ENCODE measurements around the gene CCR7. TPM values are rescaled to one million over a fixed set of nuclear protein-coding genes. Genes with fewer than 3 reads are reported as not detected.

Gene CCR7
- total RNA-seq, 1 experiment from 2014 or later, result not detected

DNA sequence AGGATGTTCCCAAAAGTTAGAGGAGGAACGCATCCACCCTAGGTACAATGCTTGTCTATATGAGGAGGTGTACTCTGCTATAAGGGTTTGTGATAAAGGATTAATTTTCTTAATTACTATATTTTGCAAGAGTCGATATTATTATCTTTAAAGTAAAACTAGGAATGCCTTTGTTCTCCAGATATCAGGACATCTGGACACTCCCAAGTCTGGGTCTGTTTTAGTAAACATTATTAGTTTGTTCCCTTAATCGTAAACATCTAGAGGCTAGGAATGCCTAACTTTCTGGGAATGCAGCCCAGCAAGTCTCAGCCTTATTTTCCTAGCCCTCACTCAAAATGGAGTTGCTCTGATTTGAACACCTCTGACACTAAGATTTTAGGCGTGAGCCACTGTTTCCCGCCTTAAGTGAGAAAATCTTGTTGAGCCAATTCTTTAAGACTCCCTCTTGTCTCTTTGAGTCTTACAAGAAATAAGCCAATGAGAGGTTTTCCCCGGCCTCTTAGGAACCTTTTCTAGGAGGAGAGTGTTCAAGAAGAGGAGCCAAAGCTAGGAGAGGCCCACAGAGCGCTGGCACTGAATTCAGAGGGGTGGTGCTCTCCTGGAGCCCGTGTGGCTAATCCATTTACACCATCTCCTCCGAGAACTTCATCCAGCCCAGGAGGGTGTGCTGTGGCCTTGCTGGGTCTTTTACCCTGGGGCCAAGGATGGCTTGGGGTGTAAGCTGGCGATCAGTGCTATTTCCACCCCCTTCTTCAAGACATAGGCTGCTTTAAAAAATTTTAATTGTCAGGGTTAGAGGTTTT, 41.5 kb upstream of the CCR7 start:
- peak in 1 of 2 experiments; percentile 38 for DNase-seq
- TF ChIP-seq, protein P1, sequence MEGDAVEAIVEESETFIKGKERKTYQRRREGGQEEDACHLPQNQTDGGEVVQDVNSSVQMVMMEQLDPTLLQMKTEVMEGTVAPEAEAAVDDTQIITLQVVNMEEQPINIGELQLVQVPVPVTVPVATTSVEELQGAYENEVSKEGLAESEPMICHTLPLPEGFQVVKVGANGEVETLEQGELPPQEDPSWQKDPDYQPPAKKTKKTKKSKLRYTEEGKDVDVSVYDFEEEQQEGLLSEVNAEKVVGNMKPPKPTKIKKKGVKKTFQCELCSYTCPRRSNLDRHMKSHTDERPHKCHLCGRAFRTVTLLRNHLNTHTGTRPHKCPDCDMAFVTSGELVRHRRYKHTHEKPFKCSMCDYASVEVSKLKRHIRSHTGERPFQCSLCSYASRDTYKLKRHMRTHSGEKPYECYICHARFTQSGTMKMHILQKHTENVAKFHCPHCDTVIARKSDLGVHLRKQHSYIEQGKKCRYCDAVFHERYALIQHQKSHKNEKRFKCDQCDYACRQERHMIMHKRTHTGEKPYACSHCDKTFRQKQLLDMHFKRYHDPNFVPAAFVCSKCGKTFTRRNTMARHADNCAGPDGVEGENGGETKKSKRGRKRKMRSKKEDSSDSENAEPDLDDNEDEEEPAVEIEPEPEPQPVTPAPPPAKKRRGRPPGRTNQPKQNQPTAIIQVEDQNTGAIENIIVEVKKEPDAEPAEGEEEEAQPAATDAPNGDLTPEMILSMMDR (IDR thresholded peaks at IDR 0.05; ENCODE audit: insufficient read depth in 1 of 2, low read depth in 1 of 2, low read length in 1 of 2, severe bottlenecking in 1 of 2, unreplicated experiment in 1 of 2), result no peak
- Histone ChIP-seq H3K9me3 (no peaks in the 10 kb centered on the region), H3K4me1 (peaks cover 22% of the 10 kb centered on the region), H3K36me3 (ENCODE audit: control insufficient read depth, insufficient read depth, low read length) (no peaks in the 10 kb centered on the region), H3K27me3 (replicated peaks; ENCODE audit: control insufficient read depth, insufficient read depth, low read length) (no peaks in the 10 kb centered on the region), H3K4me3 (ENCODE audit: low read depth, low read length) (no peak overlapping the region)
- Mint-ChIP-seq H3K9me3 (ENCODE audit: unreplicated experiment) (no peaks in the 10 kb centered on the region), H3K27ac (ENCODE audit: unreplicated experiment) (peak overlapping the region; percentile 55), H3K4me1 (ENCODE audit: low read depth, unreplicated experiment) (peaks cover 6% of the 10 kb centered on the region), H3K27me3 (ENCODE audit: insufficient read depth, unreplicated experiment) (no peaks in the 10 kb centered on the region), H3K4me3 (ENCODE audit: unreplicated experiment) (no peak overlapping the region), H3K36me3 (ENCODE audit: insufficient read depth, unreplicated experiment) (no peaks in the 10 kb centered on the region)
- BruUV-seq (replicated peaks), result no TSS peak
- intact Hi-C loops (cut with micrococcal nuclease; ENCODE audit: unreplicated experiment), result no loop called here
- CTCF ChIA-PET, result interaction anchor here (1.2 kb wide), 1 partner anchor 9 kb away, joined by 7 read pairs; no protein-coding TSS in a partner anchor
- POLR2A ChIA-PET, result no interaction called here

DNA sequence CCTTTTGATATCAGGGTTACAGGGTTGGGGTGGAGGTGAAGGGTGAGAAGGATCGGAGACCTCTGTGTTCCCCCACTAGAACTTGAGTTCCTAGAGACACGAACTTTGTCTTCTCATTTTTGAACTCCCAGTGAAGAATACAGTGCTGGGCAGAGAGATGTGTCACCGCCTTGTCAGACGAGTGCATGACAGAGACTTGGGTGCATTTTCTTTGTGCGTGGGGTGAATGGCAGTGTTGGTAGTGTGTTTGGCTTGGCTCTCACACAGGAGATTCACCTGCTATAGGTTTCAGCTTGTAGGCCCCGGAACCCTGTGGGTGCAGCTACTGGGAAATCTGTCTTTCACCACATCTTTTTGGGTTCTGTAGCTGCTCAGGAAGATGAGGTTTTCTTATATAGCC, 40.0 kb upstream of the CCR7 start:
- H3K36me3 Mint-ChIP-seq (ENCODE audit: insufficient read depth, unreplicated experiment), result no peaks in the 10 kb centered on the region
- H3K36me3 ChIP-seq (ENCODE audit: control insufficient read depth, insufficient read depth, low read length), result no peaks in the 10 kb centered on the region
- DNase-seq, result no peak
- peaks cover 6% of the 10 kb centered on the region for H3K4me1 Mint-ChIP-seq (ENCODE audit: low read depth, unreplicated experiment)
- no peaks in the 10 kb centered on the region for H3K27me3 ChIP-seq (replicated peaks; ENCODE audit: control insufficient read depth, insufficient read depth, low read length)
- H3K9me3 Mint-ChIP-seq (ENCODE audit: unreplicated experiment), result no peaks in the 10 kb centered on the region
- no peaks in the 10 kb centered on the region for H3K9me3 ChIP-seq
- TF ChIP-seq, protein P1 (IDR thresholded peaks at IDR 0.05; ENCODE audit: insufficient read depth in 1 of 2, low read depth in 1 of 2, low read length in 1 of 2, severe bottlenecking in 1 of 2, unreplicated experiment in 1 of 2), result no peak
- peaks cover 22% of the 10 kb centered on the region for H3K4me1 ChIP-seq
- CTCF ChIA-PET, result no interaction called here
- no TSS peak for BruUV-seq (replicated peaks)
- POLR2A ChIA-PET, result no interaction called here
- intact Hi-C loops (cut with micrococcal nuclease; ENCODE audit: unreplicated experiment), result no loop called here
- no peaks in the 10 kb centered on the region for H3K27me3 Mint-ChIP-seq (ENCODE audit: insufficient read depth, unreplicated experiment)
- peak overlapping the region; percentile 38 for H3K27ac Mint-ChIP-seq (ENCODE audit: unreplicated experiment)
- no peak overlapping the region for H3K4me3 Mint-ChIP-seq (ENCODE audit: unreplicated experiment)
- no peak overlapping the region for H3K4me3 ChIP-seq (ENCODE audit: low read depth, low read length)

DNA sequence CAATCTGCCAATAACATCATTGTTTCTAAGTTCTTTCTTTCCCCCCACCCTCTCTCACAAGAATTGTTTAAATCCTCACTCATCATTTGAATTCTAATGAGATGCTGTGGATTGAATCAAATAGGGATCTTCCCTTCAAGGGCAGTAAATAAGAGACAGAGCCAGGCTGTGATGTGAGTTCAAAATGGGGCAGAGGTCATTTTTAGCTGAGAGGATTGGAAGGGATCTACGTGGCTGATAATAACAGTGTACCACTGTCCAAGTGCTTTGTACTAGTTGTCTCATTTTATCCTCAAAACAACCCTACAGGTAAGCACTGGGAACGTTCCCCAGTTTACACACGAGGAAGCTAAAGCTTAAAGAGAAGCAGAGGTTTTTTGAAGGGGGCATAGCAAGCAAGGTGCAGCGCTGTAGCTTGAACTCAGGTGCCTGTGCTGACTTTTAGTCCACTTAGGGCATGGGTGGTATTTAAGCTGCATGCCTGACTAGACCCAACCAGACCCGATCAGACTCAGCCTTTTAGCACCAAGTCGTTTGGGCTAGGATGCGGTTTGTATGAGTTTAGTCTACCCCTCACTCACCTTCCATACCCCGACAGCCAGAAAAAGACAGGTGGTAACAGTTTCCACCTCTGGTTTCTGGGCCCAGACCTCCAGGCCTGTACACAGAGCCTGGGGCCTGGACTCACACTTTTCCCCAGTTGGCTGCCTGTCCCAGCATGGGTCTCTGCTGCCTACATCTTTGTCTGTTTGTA, 39.2 kb upstream of the CCR7 start:
- no peaks in the 10 kb centered on the region for H3K9me3 Mint-ChIP-seq (ENCODE audit: unreplicated experiment)
- intact Hi-C loops (cut with micrococcal nuclease; ENCODE audit: unreplicated experiment), result no loop called here
- TF ChIP-seq, protein P1 (IDR thresholded peaks at IDR 0.05; ENCODE audit: insufficient read depth in 1 of 2, low read depth in 1 of 2, low read length in 1 of 2, severe bottlenecking in 1 of 2, unreplicated experiment in 1 of 2), result no peak
- Histone ChIP-seq H3K4me3 (ENCODE audit: low read depth, low read length) (no peak overlapping the region), H3K4me1 (peaks cover 22% of the 10 kb centered on the region), H3K9me3 (no peaks in the 10 kb centered on the region), H3K36me3 (ENCODE audit: control insufficient read depth, insufficient read depth, low read length) (no peaks in the 10 kb centered on the region), H3K27me3 (replicated peaks; ENCODE audit: control insufficient read depth, insufficient read depth, low read length) (no peaks in the 10 kb centered on the region)
- POLR2A ChIA-PET, result interaction anchor here (0.5 kb wide), 1 partner anchor 549 kb away, joined by 4 read pairs; no protein-coding TSS in a partner anchor
- CTCF ChIA-PET, result no interaction called here
- BruUV-seq (replicated peaks), result no TSS peak
- no peak for DNase-seq
- no peaks in the 10 kb centered on the region for H3K27me3 Mint-ChIP-seq (ENCODE audit: insufficient read depth, unreplicated experiment)
- peak overlapping the region; percentile 38 for H3K27ac Mint-ChIP-seq (ENCODE audit: unreplicated experiment)
- H3K4me1 Mint-ChIP-seq (ENCODE audit: low read depth, unreplicated experiment), result peaks cover 6% of the 10 kb centered on the region
- H3K36me3 Mint-ChIP-seq (ENCODE audit: insufficient read depth, unreplicated experiment), result no peaks in the 10 kb centered on the region
- no peak overlapping the region for H3K4me3 Mint-ChIP-seq (ENCODE audit: unreplicated experiment)
